DND-41 (cell line): ENCODE measurements around the gene ARMC9.

Experiments used
- EZH2 ChIP-seq: IDR thresholded peaks from 3 replicates; pipeline ENCODE4 v1.6.1; 2012; ENCODE audit warnings: borderline replicate concordance, low read depth, mild to moderate bottlenecking, moderate library complexity, low read length, inconsistent platforms; ENCODE audit not compliant: severe bottlenecking
- TF ChIP-seq, protein P1 (sequence below): IDR thresholded peaks from 2 replicates; pipeline ENCODE4 v1.5.1; 2012; ENCODE audit warnings: borderline replicate concordance, low read length, moderate library complexity, mild to moderate bottlenecking; ENCODE audit not compliant: poor library complexity, severe bottlenecking; ENCODE audit errors: extremely low read depth

DNA sequence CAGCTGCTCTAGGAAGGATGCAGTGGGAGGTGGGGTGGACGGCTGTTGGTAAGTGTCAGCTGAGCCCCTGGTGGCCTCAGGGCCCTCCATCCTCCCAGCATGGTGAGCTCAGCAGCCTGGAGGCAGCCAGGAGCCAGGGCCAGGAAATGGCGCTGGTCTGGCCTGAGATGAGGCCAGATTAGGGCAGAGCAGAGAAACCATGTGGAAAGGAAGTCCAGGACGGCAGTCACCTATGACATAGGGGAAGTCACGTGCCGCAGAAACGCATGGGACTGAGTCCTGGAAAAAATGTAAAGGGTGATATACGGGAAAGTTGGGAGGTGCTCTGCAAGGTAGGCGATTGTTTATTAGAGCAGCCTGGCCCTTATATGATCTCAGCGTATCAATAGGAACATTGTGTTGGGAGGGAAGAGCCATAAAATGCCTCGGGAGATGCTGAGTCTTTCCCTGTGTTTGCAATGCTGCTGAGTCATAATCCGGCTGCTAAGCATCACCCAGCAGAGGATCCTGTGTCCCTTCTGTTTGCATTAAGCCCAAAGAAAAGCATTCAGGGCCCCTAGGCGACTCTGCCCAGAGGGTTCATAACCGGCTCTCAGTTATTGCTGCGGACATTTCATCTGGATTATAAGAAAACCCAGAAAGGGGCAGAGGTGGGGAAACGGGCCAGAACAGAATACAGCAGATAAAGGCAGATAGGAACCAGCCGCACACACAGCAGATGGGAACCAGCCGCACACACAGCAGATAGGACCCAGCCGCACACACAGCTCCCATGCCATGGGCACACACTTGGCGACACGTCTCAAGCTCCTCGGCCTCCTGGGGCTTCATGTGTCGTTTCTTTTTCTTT lies 166.8 kb downstream of the ARMC9 start:
- TF ChIP-seq, protein P1, sequence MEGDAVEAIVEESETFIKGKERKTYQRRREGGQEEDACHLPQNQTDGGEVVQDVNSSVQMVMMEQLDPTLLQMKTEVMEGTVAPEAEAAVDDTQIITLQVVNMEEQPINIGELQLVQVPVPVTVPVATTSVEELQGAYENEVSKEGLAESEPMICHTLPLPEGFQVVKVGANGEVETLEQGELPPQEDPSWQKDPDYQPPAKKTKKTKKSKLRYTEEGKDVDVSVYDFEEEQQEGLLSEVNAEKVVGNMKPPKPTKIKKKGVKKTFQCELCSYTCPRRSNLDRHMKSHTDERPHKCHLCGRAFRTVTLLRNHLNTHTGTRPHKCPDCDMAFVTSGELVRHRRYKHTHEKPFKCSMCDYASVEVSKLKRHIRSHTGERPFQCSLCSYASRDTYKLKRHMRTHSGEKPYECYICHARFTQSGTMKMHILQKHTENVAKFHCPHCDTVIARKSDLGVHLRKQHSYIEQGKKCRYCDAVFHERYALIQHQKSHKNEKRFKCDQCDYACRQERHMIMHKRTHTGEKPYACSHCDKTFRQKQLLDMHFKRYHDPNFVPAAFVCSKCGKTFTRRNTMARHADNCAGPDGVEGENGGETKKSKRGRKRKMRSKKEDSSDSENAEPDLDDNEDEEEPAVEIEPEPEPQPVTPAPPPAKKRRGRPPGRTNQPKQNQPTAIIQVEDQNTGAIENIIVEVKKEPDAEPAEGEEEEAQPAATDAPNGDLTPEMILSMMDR: no peak
- no peak for TF ChIP-seq EZH2
